GM18870 (cell line): ENCODE measurements around the gene VPS13C.
"Not testable (repeated sequence)": the region's sequence is repeated elsewhere in the genome, so short reads cannot be mapped to it uniquely, and the experiment has no call there.

Experiments used
- ATAC-seq: cut with Tn5 transposase; IDR thresholded peaks from one replicate; pipeline ENCODE4 v1.9.1; 2021; ENCODE audit warnings: moderate library complexity; ENCODE audit not compliant: unreplicated experiment

VPS13C gene

DNA sequence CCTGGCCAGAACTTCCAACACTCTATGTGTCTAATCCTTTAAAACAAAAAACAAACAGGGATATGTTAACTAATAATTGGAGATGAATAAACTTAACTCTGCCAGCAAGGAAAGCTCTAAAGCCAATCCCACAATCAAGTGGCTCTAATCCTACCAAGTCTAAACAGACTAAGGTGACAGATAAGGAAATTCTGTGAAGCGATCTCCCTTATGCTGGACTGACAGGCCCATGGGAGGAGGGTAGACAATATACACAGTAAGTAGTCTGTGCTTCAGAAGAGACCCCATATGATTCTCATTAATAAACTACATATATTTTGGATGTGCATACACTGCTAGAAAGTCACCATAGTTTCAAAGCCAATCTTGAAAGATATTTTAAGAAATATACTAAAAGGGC is 10.1 kb downstream of the VPS13C start:
- ATAC-seq, result no peak

GRCh38 chr15:62048254-62048653 is 12.0 kb downstream of the VPS13C start:
- ATAC-seq, result not testable (repeated sequence)

GRCh38 chr15:62047282-62047827 is 12.9 kb downstream of the VPS13C start:
- ATAC-seq, result no peak

- peak; percentile 76 for ATAC-seq
Measured at GRCh38 chr15:62046078-62046743, 14.0 kb downstream of the VPS13C start.

GRCh38 chr15:62035256-62035924 is 24.9 kb downstream of the VPS13C start:
- no peak for ATAC-seq

DNA sequence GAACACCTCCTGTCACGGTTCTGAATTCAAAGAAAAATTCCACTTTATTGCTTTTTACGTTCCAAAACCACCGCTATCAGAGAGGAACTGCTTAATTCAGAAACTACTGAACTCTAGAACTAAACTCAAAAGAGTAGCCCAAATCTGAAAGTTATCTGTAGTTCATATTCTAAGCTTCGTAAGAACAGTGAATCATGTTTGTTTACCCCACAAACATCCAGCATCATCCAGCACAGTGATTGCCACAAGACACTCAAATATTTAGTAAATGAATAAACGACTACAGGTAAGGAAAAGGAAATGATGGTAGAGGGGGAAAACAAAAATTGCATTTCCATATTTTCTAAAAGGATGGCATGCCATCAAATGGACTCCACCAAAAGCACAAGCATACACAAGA is 32.3 kb downstream of the VPS13C start:
- no peak for ATAC-seq

- peak; percentile 11 for ATAC-seq
Measured at GRCh38 chr15:62027263-62027565, 33.0 kb downstream of the VPS13C start.

GRCh38 chr15:62026487-62027262 is 33.6 kb downstream of the VPS13C start:
- ATAC-seq, result peak; percentile 42

GRCh38 chr15:62021991-62022600 is 38.2 kb downstream of the VPS13C start:
- no peak for ATAC-seq

DNA sequence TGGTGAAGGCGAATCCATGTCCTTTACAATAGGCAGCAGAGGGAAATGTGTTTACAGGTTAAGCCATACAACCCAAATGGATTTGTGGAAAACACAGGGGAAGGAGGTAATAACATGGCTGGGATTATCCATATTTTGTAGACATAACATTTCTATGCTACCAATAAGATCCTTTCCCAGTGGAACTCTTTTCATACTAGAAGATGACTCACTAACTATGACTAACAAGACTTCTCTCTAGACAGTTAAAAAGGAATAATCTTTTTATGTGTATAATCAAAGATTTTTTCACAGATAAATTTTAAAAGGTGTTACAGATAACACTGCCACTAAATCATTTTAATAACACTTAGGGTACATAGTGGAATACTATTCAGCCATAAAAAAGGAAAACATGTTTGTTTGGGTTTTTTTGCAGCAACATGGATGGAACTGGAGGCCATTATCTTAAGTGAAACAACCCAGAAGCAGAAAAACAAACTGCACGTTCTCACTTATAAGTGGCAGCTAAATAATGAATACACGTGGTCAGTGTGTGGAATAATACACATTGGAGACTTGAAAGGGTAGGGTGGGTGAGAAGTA is 39.6 kb downstream of the VPS13C start:
- no peak for ATAC-seq

DNA sequence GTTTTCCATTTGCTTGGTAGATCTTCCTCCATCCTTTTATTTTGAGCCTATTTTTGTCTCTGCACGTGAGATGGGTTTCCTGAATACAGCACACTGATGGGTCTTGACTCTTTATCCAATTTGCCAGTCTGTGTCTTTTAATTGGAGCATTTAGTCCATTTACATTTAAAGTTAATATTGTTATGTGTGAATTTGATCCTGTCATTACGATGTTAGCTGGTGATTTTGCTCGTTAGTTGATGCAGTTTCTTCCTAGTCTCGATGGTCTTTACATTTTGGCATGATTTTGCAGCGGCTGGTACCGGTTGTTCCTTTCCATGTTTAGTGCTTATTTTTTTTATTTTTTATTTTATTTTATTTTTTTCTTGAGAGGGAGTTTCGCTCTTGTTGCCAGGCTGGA is 54.9 kb downstream of the VPS13C start:
- not testable (repeated sequence) for ATAC-seq

DNA sequence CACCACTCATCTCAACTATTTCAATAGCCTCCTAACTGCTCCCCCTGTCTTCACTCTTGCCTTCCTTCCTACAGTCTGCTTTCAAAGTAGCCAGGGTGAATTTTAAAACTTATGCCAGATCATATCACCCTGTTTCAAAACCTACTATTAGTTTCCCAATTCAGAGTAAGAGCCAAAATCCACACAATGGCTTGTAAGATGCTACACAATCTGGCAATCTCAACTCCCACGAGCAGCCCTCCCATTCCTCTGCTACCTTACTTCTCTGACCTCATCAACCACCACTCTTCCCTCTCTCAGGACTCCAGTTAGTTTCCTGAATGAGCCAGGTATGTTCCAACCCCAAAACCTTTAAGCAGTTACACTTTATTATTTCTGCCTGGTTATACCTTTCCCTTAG is 62.5 kb downstream of the VPS13C start:
- no peak for ATAC-seq

DNA sequence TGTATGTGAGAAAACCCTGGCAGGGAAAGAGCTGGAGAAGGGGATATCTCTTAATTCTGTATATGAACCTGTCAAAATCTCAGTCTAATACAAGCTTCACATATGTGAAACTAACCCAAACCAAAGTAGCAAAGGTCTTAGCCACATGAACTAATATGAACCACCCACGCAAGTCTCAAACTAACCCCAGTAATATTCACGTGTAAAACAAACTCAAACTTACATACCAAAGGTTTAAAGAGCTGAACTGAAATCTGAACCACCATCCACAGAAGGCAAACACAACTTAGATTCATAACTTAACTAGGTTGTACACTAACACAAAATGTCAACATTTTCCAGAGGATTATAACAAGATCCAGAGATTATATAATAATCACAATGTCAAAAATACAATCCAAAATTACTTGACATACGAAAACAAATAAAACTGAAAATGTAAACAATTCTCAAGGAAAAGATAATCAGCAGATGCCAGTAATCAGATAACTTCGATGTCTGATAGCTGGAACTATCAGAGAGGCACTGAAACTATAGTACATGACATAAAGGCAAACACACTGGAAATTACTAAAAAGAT is 64.1 kb downstream of the VPS13C start:
- ATAC-seq, result no peak

DNA sequence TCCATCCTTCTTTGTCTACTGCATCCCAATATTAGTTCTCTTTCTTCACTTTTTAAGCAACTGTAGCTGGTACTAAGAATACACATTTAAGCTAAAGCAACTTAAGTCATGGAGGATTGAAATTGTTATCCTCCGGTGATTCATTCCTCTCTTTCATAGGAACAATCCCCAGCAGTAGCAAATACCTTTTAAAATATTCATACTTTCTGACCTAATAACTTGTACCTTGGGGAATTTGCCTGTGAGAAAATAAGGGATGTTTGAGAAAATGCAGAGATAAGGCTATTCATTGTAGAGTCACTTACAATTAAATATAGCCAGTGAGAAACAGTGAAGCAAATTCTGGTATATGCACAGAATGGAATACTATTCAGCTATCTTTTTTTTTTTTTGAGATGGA is 66.0 kb downstream of the VPS13C start:
- ATAC-seq, result no peak

DNA sequence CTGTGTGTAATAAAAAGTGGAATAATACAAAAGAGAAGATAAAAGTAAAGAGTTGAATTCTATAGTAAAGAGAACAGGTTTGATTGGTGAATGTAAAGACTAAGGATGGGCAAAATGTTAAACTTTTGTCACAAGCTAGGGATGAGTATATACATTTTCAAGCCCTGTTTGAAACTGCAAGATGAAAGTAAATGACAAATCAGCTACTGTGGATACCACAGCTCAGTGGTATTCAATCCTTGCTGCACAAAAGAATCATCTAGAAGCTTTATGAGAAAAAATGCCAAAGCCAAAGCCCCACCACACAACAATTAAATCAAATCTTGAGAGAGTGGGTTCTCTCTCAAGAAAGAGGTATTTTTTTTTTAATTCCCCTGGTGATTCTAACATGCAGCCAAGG is 67.7 kb downstream of the VPS13C start:
- no peak for ATAC-seq

- ATAC-seq, result no peak
Measured at GRCh38 chr15:61989667-61990066, 70.6 kb downstream of the VPS13C start.

DNA sequence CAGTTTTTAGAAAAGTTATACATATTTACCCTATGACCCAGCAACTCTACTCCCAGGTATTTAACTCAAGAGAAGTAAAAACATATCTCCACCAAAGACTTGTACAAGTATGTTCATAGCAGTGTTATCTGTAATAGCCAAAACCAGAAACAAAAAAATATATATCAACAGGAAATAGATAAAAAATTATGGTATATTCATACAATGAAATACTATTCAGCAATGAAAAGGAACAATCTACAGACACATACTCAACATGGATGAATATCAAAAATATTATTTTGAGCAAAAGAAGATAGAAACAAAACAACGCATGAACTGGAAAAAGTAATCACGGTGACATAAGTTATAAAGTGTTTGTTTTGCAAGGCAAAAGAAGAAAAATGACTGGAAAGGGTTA is 72.4 kb downstream of the VPS13C start:
- ATAC-seq, result no peak

DNA sequence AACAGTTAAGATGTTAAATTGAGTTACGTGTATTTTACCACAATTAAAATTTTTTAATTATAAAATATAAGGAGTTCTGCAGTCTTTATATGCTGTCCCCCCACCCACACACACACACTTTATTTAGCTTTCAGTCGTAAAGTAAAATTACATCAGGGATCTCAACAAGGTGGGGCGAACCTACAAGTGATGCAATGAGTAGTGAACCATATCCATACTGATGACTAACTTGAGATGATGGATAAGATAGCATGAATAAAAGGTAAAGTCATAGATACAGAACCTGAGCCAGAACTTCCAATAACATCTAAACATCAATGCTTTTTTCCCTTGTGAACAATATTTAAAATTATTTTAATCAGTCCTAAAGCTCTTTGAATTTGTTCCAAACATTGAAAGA is 77.2 kb downstream of the VPS13C start:
- ATAC-seq, result no peak

DNA sequence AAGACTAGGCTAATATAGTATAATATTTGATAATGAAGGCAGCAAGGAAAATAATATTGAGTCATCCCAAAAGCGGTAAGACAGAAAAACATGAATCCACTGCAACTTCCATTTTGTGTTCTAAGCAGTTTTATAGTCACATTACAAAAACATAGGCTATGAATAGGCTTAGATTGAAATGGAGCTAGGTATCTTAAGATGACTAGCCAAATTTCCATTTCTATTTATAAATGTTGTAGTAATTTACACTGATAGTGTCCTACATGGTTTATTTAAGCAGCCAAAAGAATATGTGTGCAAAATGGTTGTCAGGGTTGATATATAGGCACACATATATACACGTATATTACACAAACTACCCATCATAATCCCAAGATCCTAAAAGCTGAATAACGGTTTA is 82.0 kb downstream of the VPS13C start:
- no peak for ATAC-seq

GRCh38 chr15:61974759-61975158 is 85.5 kb downstream of the VPS13C start:
- ATAC-seq, result no peak

DNA sequence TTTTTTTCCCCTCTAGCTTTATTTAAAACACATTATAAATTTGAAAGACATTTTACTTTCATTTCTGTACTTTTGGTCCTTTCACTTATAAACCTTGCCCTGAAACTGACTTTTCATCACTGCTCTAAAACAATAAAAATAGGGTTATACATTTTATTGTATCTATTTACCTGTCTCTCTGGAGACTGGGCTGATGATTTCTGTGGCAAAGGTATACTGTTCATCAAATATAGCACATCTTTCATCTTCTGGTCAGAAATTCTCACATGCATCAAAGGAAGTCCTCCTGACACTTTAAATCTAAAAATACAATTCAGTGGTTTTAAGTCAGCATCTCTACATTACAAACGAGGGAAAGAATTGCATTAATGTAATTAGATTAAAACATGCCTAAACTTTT is 86.1 kb downstream of the VPS13C start:
- no peak for ATAC-seq
